Cardiac muscle cell (in vitro differentiated cells and primary cell): ENCODE results near the gene DAB2IP. TPM values are rescaled to one million over a fixed set of nuclear protein-coding genes. Genes with fewer than 3 reads are reported as not detected.
"Not testable (repeated sequence)": the region's sequence is repeated elsewhere in the genome, so short reads cannot be mapped to it uniquely, and the experiment has no call there.

Experiments used
- DNase-seq, 2 donors: peaks; one replicate each; pipeline versions ENCODE4 v3.0.0 to v3.0.0-alpha.2; 2010 to 2017; ENCODE audit warnings: low read depth in 1 of 2, low spot score in 1 of 2
- H3K27ac ChIP-seq: fragments of 200-600 bp; sonication (generic); 2 replicates; pipeline ENCODE4 v1.5.1; 2016
- H3K27me3 ChIP-seq: fragments of 200-600 bp; sonication (generic); 2 replicates; pipeline ENCODE4 v1.6.0; 2016; ENCODE audit warnings: control low read depth
- H3K36me3 ChIP-seq: fragments of 200-600 bp; sonication (generic); 2 replicates; pipeline ENCODE4 v1.5.1; 2016; ENCODE audit warnings: control low read depth
- H3K4me1 ChIP-seq: fragments of 200-600 bp; sonication (generic); 2 replicates; pipeline ENCODE4 v1.8.1; 2017; ENCODE audit warnings: low read depth, mild to moderate bottlenecking, mixed run types
- H3K4me3 ChIP-seq: fragments of 200-600 bp; sonication (generic); 2 replicates; pipeline ENCODE4 v1.5.1; 2016; ENCODE audit warnings: mild to moderate bottlenecking
- H3K9me3 ChIP-seq: fragments of 200-600 bp; sonication (generic); 2 replicates; pipeline ENCODE4 v1.5.1; 2017; ENCODE audit warnings: low read depth, mild to moderate bottlenecking, control low read depth
- CTCF ChIP-seq: IDR thresholded peaks from 2 replicates; pipeline ENCODE4 v1.5.1; 2012; ENCODE audit warnings: low read depth, mild to moderate bottlenecking, low read length
- polyA plus RNA-seq: library from polyadenylated mRNA; unstranded; fragments of >200 nt; fragmentation: Nextera tagmentation; extraction: Ambion mirVana; gene quantifications from 2 replicates; pipeline ENCODE4 v1.2.1, GENCODE V29; 2016
- total RNA-seq: library from RNA; depleted of rRNA; stranded (reverse); fragments of >200 nt; gene quantifications from 2 replicates; pipeline ENCODE4 v1.2.3, GENCODE V29; 2016

DAB2IP gene
- total and polyA plus RNA-seq, 2 experiments from 2014 or later = 25.7 to 105 TPM

GRCh38 chr9:121738411-121738810 lies 87.0 kb downstream of the DAB2IP start:
- H3K27ac ChIP-seq = no peak overlapping the region
- no peaks in the 10 kb centered on the region for H3K9me3 ChIP-seq
- no peaks in the 10 kb centered on the region for H3K27me3 ChIP-seq
- DNase-seq = no peak
- H3K4me3 ChIP-seq = no peak overlapping the region
- TF ChIP-seq CTCF = no peak
- peaks cover 39% of the 10 kb centered on the region for H3K4me1 ChIP-seq
- no peaks in the 10 kb centered on the region for H3K36me3 ChIP-seq

- Histone ChIP-seq H3K36me3 (no peaks in the 10 kb centered on the region), H3K27me3 (no peaks in the 10 kb centered on the region), H3K4me3 (no peak overlapping the region), H3K27ac (no peak overlapping the region), H3K4me1 (peaks cover 42% of the 10 kb centered on the region), H3K9me3 (no peaks in the 10 kb centered on the region)
- DNase-seq = no peak
- no peak for TF ChIP-seq CTCF
These were observed 87.5 kb downstream of the DAB2IP start for GRCh38 chr9:121738968-121739367.

- no peak for TF ChIP-seq CTCF
- Histone ChIP-seq H3K27me3 (no peaks in the 10 kb centered on the region), H3K27ac (peak overlapping the region; percentile 24), H3K9me3 (no peaks in the 10 kb centered on the region), H3K36me3 (no peaks in the 10 kb centered on the region), H3K4me3 (no peak overlapping the region), H3K4me1 (peaks cover 51% of the 10 kb centered on the region)
- DNase-seq = no peak
These were observed 88.5 kb downstream of the DAB2IP start for GRCh38 chr9:121739971-121740370.

GRCh38 chr9:121741228-121741918 lies 89.9 kb downstream of the DAB2IP start:
- no peak overlapping the region for H3K27ac ChIP-seq
- H3K9me3 ChIP-seq = no peaks in the 10 kb centered on the region
- peaks cover 54% of the 10 kb centered on the region for H3K4me1 ChIP-seq
- no peaks in the 10 kb centered on the region for H3K36me3 ChIP-seq
- peak in 1 of 2 donors; percentile 30 for DNase-seq
- no peak for TF ChIP-seq CTCF
- no peak overlapping the region for H3K4me3 ChIP-seq
- H3K27me3 ChIP-seq = no peaks in the 10 kb centered on the region

- H3K36me3 ChIP-seq, DNase-seq, H3K4me3 ChIP-seq, H3K27me3 ChIP-seq, H3K27ac ChIP-seq, H3K9me3 ChIP-seq: not testable (repeated sequence)
- H3K4me1 ChIP-seq = peaks cover 49% of the 10 kb centered on the region
These were observed 90.5 kb downstream of the DAB2IP start for GRCh38 chr9:121741919-121742283.

GRCh38 chr9:121742923-121743322 lies 91.5 kb downstream of the DAB2IP start:
- no peak overlapping the region for H3K4me3 ChIP-seq
- H3K27ac ChIP-seq = no peak overlapping the region
- peaks cover 48% of the 10 kb centered on the region for H3K4me1 ChIP-seq
- no peak for DNase-seq
- no peaks in the 10 kb centered on the region for H3K9me3 ChIP-seq
- no peak for TF ChIP-seq CTCF
- no peaks in the 10 kb centered on the region for H3K36me3 ChIP-seq
- H3K27me3 ChIP-seq = no peaks in the 10 kb centered on the region
